Left ventricle myocardium inferior (tissue), 1 donor: ENCODE data around the gene NDFIP2. TPM values are rescaled to one million over a fixed set of nuclear protein-coding genes. Genes with fewer than 3 reads are reported as not detected.
A peak's percentile ranks its signal among the peaks of the same experiment; 100 is the strongest.

Experiments used
- DNase-seq: peaks from one replicate; pipeline ENCODE4 v3.0.0-alpha.2; 2020
- H3K27ac ChIP-seq: fragments of 200-600 bp; replicated peaks from 2 replicates; pipeline ENCODE4 v1.8.0; 2021
- H3K27me3 ChIP-seq: fragments of 200-600 bp; 2 replicates; pipeline ENCODE4 v1.8.0; 2021; ENCODE audit warnings: low read depth
- H3K36me3 ChIP-seq: fragments of 200-600 bp; 2 replicates; pipeline ENCODE4 v1.8.0; 2021
- H3K4me1 ChIP-seq: fragments of 200-600 bp; 2 replicates; pipeline ENCODE4 v1.8.0; 2021
- H3K4me3 ChIP-seq: fragments of 200-600 bp; 2 replicates; pipeline ENCODE4 v1.8.0; 2021; ENCODE audit warnings: mild to moderate bottlenecking, moderate library complexity
- H3K9me3 ChIP-seq: fragments of 200-600 bp; replicated peaks from 2 replicates; pipeline ENCODE4 v1.8.0; 2021
- CTCF ChIP-seq: fragments of 200-600 bp; IDR thresholded peaks from 2 replicates; pipeline ENCODE4 v1.8.0; 2021; ENCODE audit warnings: antibody characterized with exemption, mild to moderate bottlenecking, borderline replicate concordance
- intact Hi-C: fragments of 100-400 bp; cut with micrococcal nuclease; formaldehyde crosslinking; loops from one replicate; pipeline ENCODE4 v1.11.0; 2022
- total RNA-seq: library from RNA; stranded (reverse); fragmentation: NEBNext Ultra II Directional; extraction: Animal tissue kit (Norgen Biotek cat#: 25700); gene quantifications from one replicate; pipeline ENCODE4 v1.2.1, GENCODE V29; 2021
- donor health status: DM: no; HTN: yes; CAD: no; lungs with severe emphysema.

Gene NDFIP2
- total RNA-seq, 1 donor from 2014 or later = 33.1 TPM

DNA sequence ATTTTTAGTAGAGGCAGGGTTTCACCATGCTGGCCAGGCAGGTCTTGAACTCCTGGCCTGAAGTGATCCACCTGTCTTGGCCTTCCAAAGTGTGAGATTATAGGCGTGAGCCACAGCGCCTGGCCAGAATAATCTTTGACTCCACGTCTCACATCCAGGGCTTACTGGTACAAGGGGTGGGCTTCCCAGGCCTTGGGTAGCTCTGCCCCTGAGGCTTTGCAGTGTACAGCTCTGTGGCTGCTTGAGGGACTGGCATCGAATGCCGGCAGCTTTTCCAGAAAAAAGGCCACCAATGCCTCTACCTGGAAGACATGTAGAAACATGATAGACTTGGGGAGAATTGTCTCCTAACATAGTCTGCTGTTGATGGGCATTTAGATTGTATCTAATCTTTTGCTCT lies 57.8 kb downstream of the NDFIP2 start:
- no peaks in the 10 kb centered on the region for H3K9me3 ChIP-seq
- H3K4me3 ChIP-seq = no peak overlapping the region
- no peaks in the 10 kb centered on the region for H3K27me3 ChIP-seq
- no peak overlapping the region for H3K27ac ChIP-seq
- no peak for TF ChIP-seq CTCF
- peaks cover 23% of the 10 kb centered on the region for H3K4me1 ChIP-seq
- intact Hi-C loops = no loop called here
- H3K36me3 ChIP-seq = peaks cover 7% of the 10 kb centered on the region
- DNase-seq = no peak

DNA sequence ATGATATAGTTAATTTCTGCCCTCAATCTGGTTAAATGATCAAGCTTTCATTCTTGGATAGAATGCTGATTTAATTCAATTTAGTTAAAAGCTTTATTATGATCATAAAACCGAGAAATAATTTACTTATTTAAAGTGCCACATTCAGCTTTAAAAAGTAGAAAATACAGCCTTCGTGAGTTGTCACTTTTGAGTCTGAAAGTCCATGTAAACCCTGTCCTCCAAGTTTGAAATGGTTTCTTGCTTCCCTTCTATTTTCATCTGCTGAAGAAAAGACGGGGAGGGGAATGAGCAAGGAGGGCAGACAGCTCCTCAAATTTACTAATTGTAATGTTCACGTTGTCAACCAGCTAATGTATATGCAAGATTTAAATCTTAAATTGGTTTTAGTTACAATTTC lies 59.5 kb downstream of the NDFIP2 start:
- intact Hi-C loops = loop anchor here (5.0 kb wide), 2 partner anchors 63 to 118 kb away; no protein-coding TSS in a partner anchor
- TF ChIP-seq CTCF = no peak
- DNase-seq = no peak

GRCh38 chr13:79541426-79542049 lies 60.6 kb downstream of the NDFIP2 start:
- intact Hi-C loops = loop anchor here (5.0 kb wide), 2 partner anchors 64 to 119 kb away; no protein-coding TSS in a partner anchor
- peak; percentile 89 for TF ChIP-seq CTCF

More for the DNA sequence above, 59.5 kb downstream of the NDFIP2 start:
- Histone ChIP-seq H3K27ac (no peak overlapping the region), H3K27me3 (no peaks in the 10 kb centered on the region), H3K4me1 (peaks cover 6% of the 10 kb centered on the region), H3K36me3 (peaks cover 4% of the 10 kb centered on the region), H3K4me3 (no peak overlapping the region), H3K9me3 (no peaks in the 10 kb centered on the region)

DNA sequence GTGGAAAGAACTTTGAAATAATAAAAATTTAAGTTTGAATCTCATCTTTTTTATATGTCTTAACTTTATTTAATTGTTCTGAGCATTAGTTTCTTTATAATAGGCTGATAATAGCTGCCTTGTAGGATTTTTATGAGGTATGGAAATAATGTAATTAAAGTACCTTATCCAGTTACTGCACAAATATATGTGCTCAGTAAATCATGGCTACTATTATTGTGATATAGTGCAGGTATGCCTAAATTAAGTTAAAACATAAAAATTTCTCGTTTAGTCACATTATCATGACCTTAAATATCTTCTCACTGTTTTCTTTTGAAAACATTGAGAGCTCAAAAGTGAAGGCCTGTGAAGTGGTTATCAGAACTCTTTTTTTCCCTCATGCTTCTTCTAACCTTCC lies 62.9 kb downstream of the NDFIP2 start:
- DNase-seq = no peak
- H3K9me3 ChIP-seq = no peaks in the 10 kb centered on the region
- H3K36me3 ChIP-seq = no peaks in the 10 kb centered on the region
- TF ChIP-seq CTCF = no peak
- H3K27ac ChIP-seq = no peak overlapping the region
- no peak overlapping the region for H3K4me3 ChIP-seq
- H3K4me1 ChIP-seq = peaks cover 6% of the 10 kb centered on the region
- no peaks in the 10 kb centered on the region for H3K27me3 ChIP-seq
- intact Hi-C loops = loop anchor here (5.0 kb wide), 2 partner anchors 67 to 122 kb away; no protein-coding TSS in a partner anchor

More at GRCh38 chr13:79541426-79542049, 60.6 kb downstream of the NDFIP2 start:
- Histone ChIP-seq H3K27me3 (no peaks in the 10 kb centered on the region), H3K9me3 (no peaks in the 10 kb centered on the region), H3K27ac (no peak overlapping the region), H3K36me3 (peaks cover 4% of the 10 kb centered on the region), H3K4me1 (peaks cover 6% of the 10 kb centered on the region), H3K4me3 (no peak overlapping the region)
- no peak for DNase-seq

DNA sequence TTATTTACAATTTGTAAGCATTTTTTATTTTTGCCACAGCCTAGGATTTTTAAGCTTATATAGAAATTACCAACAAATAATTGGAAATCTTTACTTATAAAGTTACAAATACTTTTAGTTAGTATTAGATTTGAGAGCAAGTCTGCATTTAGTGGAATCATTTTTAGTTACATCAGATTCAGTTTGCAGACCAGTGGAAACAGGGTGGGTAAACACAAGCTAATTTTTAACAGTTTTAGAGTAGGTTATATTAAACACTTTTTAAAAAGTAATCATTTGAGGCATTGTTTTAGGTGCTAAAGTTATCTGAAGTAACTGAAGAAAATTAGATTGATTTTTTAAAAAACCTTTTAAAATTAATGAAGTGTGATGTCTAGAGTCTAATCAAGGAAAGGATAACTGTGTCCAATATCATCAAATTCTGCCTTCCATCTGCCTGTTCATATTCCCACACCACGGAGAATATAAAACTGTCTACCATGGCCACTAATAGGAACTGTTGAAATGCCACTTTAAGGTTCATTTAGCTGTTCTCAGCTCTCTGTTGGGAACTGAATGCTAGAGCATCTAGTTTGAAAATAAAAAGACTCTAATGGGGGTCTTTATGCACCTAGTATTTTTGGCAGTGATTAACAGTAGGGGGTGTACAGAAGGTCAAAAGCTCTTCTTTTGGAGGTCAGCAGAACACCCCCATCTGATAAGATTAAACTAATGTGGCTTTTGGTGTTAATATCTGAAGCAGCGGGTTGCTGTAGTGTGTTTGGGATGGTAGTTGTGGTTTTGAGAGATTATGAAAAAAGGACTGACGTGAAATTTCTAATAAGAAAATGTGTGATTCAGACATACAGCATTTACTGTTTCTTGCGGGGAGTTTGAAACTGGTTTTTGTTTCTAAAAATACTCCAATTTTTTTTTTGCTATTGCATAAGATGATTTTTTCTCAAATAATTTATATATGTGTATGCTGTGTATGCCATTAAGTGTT lies 66.5 kb downstream of the NDFIP2 start:
- no peak overlapping the region for H3K4me3 ChIP-seq
- H3K36me3 ChIP-seq = no peaks in the 10 kb centered on the region
- no peaks in the 10 kb centered on the region for H3K27me3 ChIP-seq
- no peaks in the 10 kb centered on the region for H3K9me3 ChIP-seq
- no peak for DNase-seq
- TF ChIP-seq CTCF = no peak
- no peak overlapping the region for H3K27ac ChIP-seq
- peaks cover 9% of the 10 kb centered on the region for H3K4me1 ChIP-seq
- intact Hi-C loops = no loop called here
